HCT116 (cell line): ENCODE results near the gene SEC16A. TPM values are rescaled to one million over a fixed set of nuclear protein-coding genes. Genes with fewer than 3 reads are reported as not detected.

Experiments
- ATAC-seq: fragments of 200-7000 bp; cut with Tn5 transposase; 2 replicates; pipeline ENCODE4 v1.9.1; 2020; ENCODE audit warnings: mild to moderate bottlenecking, moderate library complexity
- BruUV-seq: library from RNA; stranded (reverse); fragments of 400-500 nt; replicated peaks from 2 replicates; lab custom pipeline; 2021; lab: Mats Ljungman, UMichigan
- CTCF ChIA-PET: fragments of 300-600 bp; sonication (Branson Sonifier 250); formaldehyde crosslinking; loops from one replicate; lab custom pipeline; 2021; ENCODE audit warnings: antibody characterized with exemption; lab: Charles Lee
- POLR2A ChIA-PET: fragments of 300-600, 350-600 bp; sonication (Branson Sonifier 250); formaldehyde crosslinking; loops from one replicate; lab custom pipeline; 2021; ENCODE audit warnings: antibody characterized with exemption; lab: Charles Lee
- RAD21 ChIA-PET, 2 experiments: fragments of 300-600 bp; sonication (Branson Sonifier 250); formaldehyde crosslinking; loops; one replicate each; lab custom pipeline; 2023; ENCODE audit warnings: low total read pairs in 2 of 2; ENCODE audit not compliant: uncharacterized antibody in 2 of 2, unreplicated experiment in 2 of 2, low non-redundant PET in 1 of 2; lab: Charles Lee
- DNase-seq: peaks from one replicate; pipeline ENCODE4 v3.0.0-alpha.2; 2010; ENCODE audit warnings: low read depth, low spot score
- H2AFZ ChIP-seq: fragments of 200-600 bp; shearing (Covaris generic), sonication (generic); 2 replicates; pipeline ENCODE4 v1.6.1; 2017; ENCODE audit warnings: low read depth, mixed run types, mixed read lengths, antibody characterized with exemption, low read length; ENCODE audit not compliant: poor library complexity, severe bottlenecking
- H3K27ac ChIP-seq: 2 replicates; pipeline ENCODE4 v1.5.1; 2012; ENCODE audit warnings: low read depth, low read length
- H3K27me3 ChIP-seq: fragments of 200-600 bp; sonication (generic); 2 replicates; pipeline ENCODE4 v1.6.1; 2016; ENCODE audit warnings: mixed run types, low read length, mixed read lengths; ENCODE audit not compliant: insufficient read depth
- H3K36me3 ChIP-seq, 2 experiments: fragments of 200-500 bp in 1 of 2; fragments of 200-600 bp in 1 of 2; sonication (Bioruptor generic) in 1 of 2; sonication (generic) in 1 of 2; 2 replicates each; pipeline versions ENCODE4 v1.5.1 to v1.6.1; 2014 to 2016; ENCODE audit warnings: low read length in 2 of 2, inconsistent platforms in 1 of 2, mixed read lengths in 1 of 2, mixed run types in 1 of 2; ENCODE audit not compliant: insufficient read depth in 2 of 2, control insufficient read depth in 1 of 2
- H3K4me1 ChIP-seq, 2 experiments: fragments of 200-600 bp in 1 of 2; sonication (generic) in 1 of 2; 2 replicates each; pipeline versions ENCODE4 v1.5.1 to v1.6.1; 2012 to 2017; ENCODE audit warnings: low read length in 2 of 2, inconsistent platforms in 1 of 2, mild to moderate bottlenecking in 1 of 2, mixed read lengths in 1 of 2, mixed run types in 1 of 2, moderate library complexity in 1 of 2; ENCODE audit not compliant: insufficient read depth in 2 of 2, control insufficient read depth in 1 of 2
- H3K4me2 ChIP-seq: fragments of 200-600 bp; sonication (generic); 2 replicates; pipeline ENCODE4 v1.6.1; 2017; ENCODE audit warnings: mixed run types, low read length, mixed read lengths
- H3K4me3 ChIP-seq, 2 experiments: fragments of 200-600 bp in 1 of 2; sonication (generic) in 1 of 2; replicated peaks in 1 of 2; 2 replicates each; pipeline ENCODE4 v1.5.1; 2011 to 2016; ENCODE audit warnings: low read length in 2 of 2, control low read depth in 1 of 2, low read depth in 1 of 2, mild to moderate bottlenecking in 1 of 2, mixed read lengths in 1 of 2, mixed run types in 1 of 2
- H3K79me2 ChIP-seq: fragments of 200-600 bp; sonication (generic); 2 replicates; pipeline ENCODE4 v1.6.1; 2017; ENCODE audit warnings: mild to moderate bottlenecking, mixed run types, low read length, moderate library complexity, mixed read lengths; ENCODE audit not compliant: insufficient read depth
- H3K9ac ChIP-seq: fragments of 200-600 bp; sonication (generic); 2 replicates; pipeline ENCODE4 v1.6.1; 2016; ENCODE audit warnings: low read length, mixed read lengths
- H3K9me2 ChIP-seq: fragments of 200-600 bp; sonication (generic), shearing (Covaris generic); 2 replicates; pipeline ENCODE4 v1.6.1; 2017; ENCODE audit warnings: mixed run types, mild to moderate bottlenecking, moderate library complexity; ENCODE audit not compliant: insufficient read depth
- H3K9me3 ChIP-seq, 2 experiments: fragments of 200-500 bp in 1 of 2; fragments of 200-600 bp in 1 of 2; sonication (Bioruptor generic) in 1 of 2; sonication (generic) in 1 of 2; 2 replicates each; pipeline ENCODE4 v1.6.1; 2014 to 2017; ENCODE audit warnings: low read length in 2 of 2, mixed read lengths in 2 of 2, inconsistent platforms in 1 of 2, low read depth in 1 of 2, mild to moderate bottlenecking in 1 of 2, mixed run types in 1 of 2, moderate library complexity in 1 of 2; ENCODE audit not compliant: control insufficient read depth in 1 of 2, insufficient read depth in 1 of 2
- H4K20me1 ChIP-seq: fragments of 200-600 bp; sonication (generic), shearing (Covaris generic); 2 replicates; pipeline ENCODE4 v1.6.1; 2017; ENCODE audit warnings: mixed run types, mild to moderate bottlenecking, moderate library complexity; ENCODE audit not compliant: insufficient read depth
- CBX3 ChIP-seq: IDR thresholded peaks from 2 replicates; pipeline ENCODE4 v1.6.1; 2012; ENCODE audit warnings: low read depth
- CEBPB ChIP-seq: IDR thresholded peaks from 2 replicates; pipeline ENCODE4 v1.6.1; 2012; ENCODE audit warnings: low read depth
- CTCF ChIP-seq, 3 experiments: fragments of 200-600 bp in 1 of 3; sonication (generic) in 1 of 3; IDR thresholded peaks in 2 of 3; conservative IDR thresholded peaks in 1 of 3; 2 replicates each; pipeline ENCODE4 v1.5.1; 2012 to 2017; ENCODE audit warnings: low read depth in 2 of 3, low read length in 2 of 3, antibody characterized with exemption in 1 of 3, borderline replicate concordance in 1 of 3, control low read depth in 1 of 3, mild to moderate bottlenecking in 1 of 3, mixed read lengths in 1 of 3, mixed run types in 1 of 3, moderate library complexity in 1 of 3; ENCODE audit not compliant: insufficient read depth in 1 of 3
- EGR1 ChIP-seq: IDR thresholded peaks from 2 replicates; pipeline ENCODE4 v1.6.1; 2012; ENCODE audit warnings: low read depth
- ELF1 ChIP-seq: IDR thresholded peaks from 2 replicates; pipeline ENCODE4 v1.6.1; 2012; ENCODE audit warnings: low read depth, borderline replicate concordance
- EZH2 ChIP-seq: fragments of 200-600 bp; sonication (generic); IDR thresholded peaks from 2 replicates; pipeline ENCODE4 v1.6.1; 2017; ENCODE audit warnings: antibody characterized with exemption, mixed run types
- EZH2phosphoT487 ChIP-seq: fragments of 200-600 bp; IDR thresholded peaks from 2 replicates; pipeline ENCODE4 v1.6.1; 2018; ENCODE audit warnings: antibody characterized with exemption, borderline replicate concordance
- FOSL1 ChIP-seq: IDR thresholded peaks from 2 replicates; pipeline ENCODE4 v1.6.1; 2012; ENCODE audit warnings: low read depth
- MAX ChIP-seq: IDR thresholded peaks from 2 replicates; pipeline ENCODE4 v1.6.1; 2012
- POLR2A ChIP-seq: IDR thresholded peaks from 2 replicates; pipeline ENCODE4 v1.7.0; 2011; ENCODE audit warnings: borderline replicate concordance; ENCODE audit not compliant: insufficient read depth, insufficient read length; ENCODE audit errors: extremely low read depth
- POLR2AphosphoS5 ChIP-seq: IDR thresholded peaks from 2 replicates; pipeline ENCODE4 v1.6.1; 2011; ENCODE audit warnings: mild to moderate bottlenecking, low read depth, low read length, moderate library complexity
- RAD21 ChIP-seq: IDR thresholded peaks from 2 replicates; pipeline ENCODE4 v1.6.1; 2012; ENCODE audit warnings: low read depth, mild to moderate bottlenecking
- SIN3A ChIP-seq: IDR thresholded peaks from 2 replicates; pipeline ENCODE4 v1.6.1; 2012; ENCODE audit warnings: low read depth
- SP1 ChIP-seq: IDR thresholded peaks from 2 replicates; pipeline ENCODE4 v1.6.1; 2012; ENCODE audit warnings: low read depth
- TCF7L2 ChIP-seq: IDR thresholded peaks from 2 replicates; pipeline ENCODE4 v1.7.0; 2011; ENCODE audit warnings: borderline replicate concordance, inconsistent platforms; ENCODE audit not compliant: insufficient read depth, insufficient read length; ENCODE audit errors: extremely low read depth
- YY1 ChIP-seq: IDR thresholded peaks from 2 replicates; pipeline ENCODE4 v1.6.1; 2011; ENCODE audit warnings: low read length, low read depth, moderate library complexity, mild to moderate bottlenecking; ENCODE audit not compliant: insufficient replicate concordance; ENCODE audit errors: extremely low read depth
- ZBTB33 ChIP-seq: IDR thresholded peaks from 2 replicates; pipeline ENCODE4 v1.6.1; 2011; ENCODE audit warnings: mild to moderate bottlenecking, low read length, moderate library complexity; ENCODE audit not compliant: insufficient replicate concordance; ENCODE audit errors: extremely low read depth
- ZFX ChIP-seq: fragments of 450-650 bp; IDR thresholded peaks from 2 replicates; pipeline ENCODE4 v1.6.1; 2017
- ZNF274 ChIP-seq: fragments of 200-500 bp; sonication (Bioruptor generic); IDR thresholded peaks from 2 replicates; pipeline ENCODE4 v1.6.1; 2014; ENCODE audit warnings: mild to moderate bottlenecking, low read depth, low read length, inconsistent platforms
- intact Hi-C: fragments of 100-400 bp; cut with micrococcal nuclease; formaldehyde crosslinking; loops from 2 replicates; pipeline ENCODE4 v1.10.0; 2022
- total RNA-seq: library from RNA; stranded (reverse); gene quantifications from one replicate; pipeline ENCODE4 v1.2.1, GENCODE V29; 2021; ENCODE audit not compliant: unreplicated experiment
- TF ChIP-seq, protein P1 (sequence below): IDR thresholded peaks from 2 replicates; pipeline ENCODE4 v1.6.1; 2012

The SEC16A gene
- total RNA-seq, 1 experiment from 2014 or later = 49.8 TPM

DNA sequence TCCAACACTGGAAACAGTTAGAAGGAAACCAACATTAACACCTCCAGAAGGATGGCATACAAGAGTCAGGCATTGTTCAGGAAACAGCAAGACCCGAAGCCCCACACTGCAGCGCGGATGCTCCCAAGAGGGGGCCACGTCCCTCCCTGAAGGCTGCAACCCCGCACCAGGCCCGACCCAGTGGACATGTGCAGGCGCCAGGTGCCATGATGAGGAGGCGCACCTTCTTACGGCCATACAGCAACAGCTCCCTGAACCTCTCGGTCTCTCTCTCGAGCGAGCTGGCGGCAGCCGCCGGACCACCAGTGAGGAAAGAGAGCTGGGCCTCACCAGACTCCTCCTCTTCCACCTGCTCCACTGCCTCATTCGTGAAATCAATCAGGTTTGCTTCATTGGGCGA is 20.2 kb downstream of the SEC16A start (continued):
- TF ChIP-seq RAD21 (no peak), CEBPB (no peak), YY1 (no peak), FOSL1 (no peak), MAX (no peak)
- TF ChIP-seq, protein P1, sequence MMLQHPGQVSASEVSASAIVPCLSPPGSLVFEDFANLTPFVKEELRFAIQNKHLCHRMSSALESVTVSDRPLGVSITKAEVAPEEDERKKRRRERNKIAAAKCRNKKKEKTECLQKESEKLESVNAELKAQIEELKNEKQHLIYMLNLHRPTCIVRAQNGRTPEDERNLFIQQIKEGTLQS = no peak

DNA sequence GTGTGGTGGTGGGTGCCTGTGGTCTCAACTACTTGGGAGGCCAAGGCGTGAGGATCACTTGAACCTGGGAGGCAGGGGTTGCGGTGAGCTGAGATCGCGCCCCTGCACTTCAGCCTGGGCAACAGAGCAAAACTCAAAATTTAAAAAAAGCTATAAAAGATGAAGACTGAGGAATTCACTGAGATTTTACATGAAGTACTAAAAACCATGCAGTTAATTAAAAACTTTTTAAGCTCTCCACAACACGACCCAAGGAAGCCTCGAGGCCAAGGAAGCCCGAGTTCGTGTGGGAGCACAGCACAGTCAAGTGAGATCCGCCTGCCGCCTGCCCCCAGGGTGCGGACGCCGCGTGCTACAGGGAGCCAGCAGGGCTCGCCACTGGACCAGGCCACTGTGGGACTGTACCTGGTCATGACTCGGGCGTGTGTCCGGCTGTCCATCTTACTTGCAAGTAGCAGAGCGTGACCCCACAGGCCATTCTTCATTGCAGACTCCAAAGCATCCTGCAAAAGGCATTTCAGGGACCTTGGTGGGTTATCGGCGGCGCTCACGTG is 22.0 kb downstream of the SEC16A start:
- no peaks in the 10 kb centered on the region for H3K27me3 ChIP-seq
- TF ChIP-seq ELF1 (no peak), POLR2AphosphoS5 (no peak), CEBPB (no peak), POLR2A (no peak), YY1 (no peak), SIN3A (no peak), RAD21 (no peak), TCF7L2 (no peak), ZFX (no peak), CBX3 (no peak), EZH2 (no peak), ZBTB33 (no peak), EGR1 (no peak), SP1 (no peak), MAX (no peak), CTCF (IDR thresholded peaks at IDR 0.05 in 2 of 3, conservative IDR thresholded peaks at IDR 0.05 in 1 of 3; ENCODE audit: borderline replicate concordance in 1 of 3, insufficient read depth in 1 of 3, low read depth in 2 of 3, low read length in 2 of 3) (no peak), EZH2phosphoT487 (no peak), ZNF274 (no peak)
- TF ChIP-seq, protein P1 = no peak
- DNase-seq (no peak), ATAC-seq (no peak)
- H3K9me2 ChIP-seq = no peaks in the 10 kb centered on the region
- peaks cover 14% of the 10 kb centered on the region; the same call in 1 of the 2 replicates for H3K79me2 ChIP-seq
- no peak overlapping the region for H3K4me3 ChIP-seq
- H4K20me1 ChIP-seq = no peaks in the 10 kb centered on the region; the same call in 1 of the 2 replicates
- RAD21 ChIA-PET = no interaction called here
- H2AFZ ChIP-seq = no peak overlapping the region
- H3K36me3 ChIP-seq = peaks cover 64 to 65% of the 10 kb centered on the region in 2 experiments
- no peak overlapping the region for H3K4me2 ChIP-seq
- no peaks in the 10 kb centered on the region for H3K9me3 ChIP-seq
- intact Hi-C loops = no loop called here
- POLR2A ChIA-PET = no interaction called here
- CTCF ChIA-PET = no interaction called here
- H3K4me1 ChIP-seq = no peaks in the 10 kb centered on the region
- no peak overlapping the region for H3K9ac ChIP-seq
- BruUV-seq = no TSS peak
- no peak overlapping the region for H3K27ac ChIP-seq
